Omental fat pad (tissue), 4 donors: ENCODE measurements around the gene STK33. TPM values are rescaled to one million over a fixed set of nuclear protein-coding genes. Genes with fewer than 3 reads are reported as not detected.

Source experiments
- ATAC-seq: fragments of 150-250 bp; one replicate; pipeline ENCODE4 v1.9.1; 2016; ENCODE audit warnings: mild to moderate bottlenecking, moderate library complexity; ENCODE audit not compliant: low FRiP score
- DNase-seq: peaks from one replicate; pipeline ENCODE4 v3.0.0-alpha.2; 2019; ENCODE audit warnings: low spot score
- total RNA-seq, 4 donors: library from RNA; depleted of rRNA; stranded (reverse); fragments of >200 nt; gene quantifications; one replicate each; pipeline ENCODE4 v1.1.0, GENCODE V29; 2016
- TF ChIP-seq, protein P1 (sequence below), 3 donors: fragments of 450-650 bp; IDR thresholded peaks; one replicate each; pipeline ENCODE4 v1.5.1; 2016 to 2017; ENCODE audit warnings: antibody characterized with exemption in 3 of 3, mild to moderate bottlenecking in 3 of 3, moderate library complexity in 2 of 3

Gene STK33
- total RNA-seq, 4 donors from 2014 or later: 0.96 to 3.2 (median 1.9) TPM

DNA sequence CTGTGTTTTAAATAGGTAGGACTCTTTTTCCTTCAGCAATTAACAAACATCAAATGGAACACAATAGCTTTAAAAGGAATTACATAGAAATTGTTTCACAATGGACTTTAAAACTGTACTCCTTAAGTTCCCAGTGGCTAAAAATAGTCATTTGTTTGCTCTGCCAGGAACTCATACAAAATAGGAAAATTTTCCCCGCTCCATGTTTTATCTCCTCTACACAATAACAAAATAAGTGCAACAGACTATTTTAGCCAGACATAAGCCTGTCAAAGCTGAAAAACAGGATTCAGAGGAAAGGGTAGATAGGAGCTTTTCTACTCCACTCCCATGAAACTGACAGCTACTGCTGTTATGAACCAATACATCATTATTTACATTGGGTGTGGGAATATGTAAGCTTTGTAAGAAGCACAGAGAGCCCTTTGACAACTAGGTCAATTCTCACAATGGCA lies 90.1 kb downstream of the STK33 start:
- ATAC-seq: no peak

GRCh38 chr11:8501836-8502235 lies 92.2 kb downstream of the STK33 start:
- DNase-seq (no peak), ATAC-seq (no peak)
- TF ChIP-seq, protein P1, sequence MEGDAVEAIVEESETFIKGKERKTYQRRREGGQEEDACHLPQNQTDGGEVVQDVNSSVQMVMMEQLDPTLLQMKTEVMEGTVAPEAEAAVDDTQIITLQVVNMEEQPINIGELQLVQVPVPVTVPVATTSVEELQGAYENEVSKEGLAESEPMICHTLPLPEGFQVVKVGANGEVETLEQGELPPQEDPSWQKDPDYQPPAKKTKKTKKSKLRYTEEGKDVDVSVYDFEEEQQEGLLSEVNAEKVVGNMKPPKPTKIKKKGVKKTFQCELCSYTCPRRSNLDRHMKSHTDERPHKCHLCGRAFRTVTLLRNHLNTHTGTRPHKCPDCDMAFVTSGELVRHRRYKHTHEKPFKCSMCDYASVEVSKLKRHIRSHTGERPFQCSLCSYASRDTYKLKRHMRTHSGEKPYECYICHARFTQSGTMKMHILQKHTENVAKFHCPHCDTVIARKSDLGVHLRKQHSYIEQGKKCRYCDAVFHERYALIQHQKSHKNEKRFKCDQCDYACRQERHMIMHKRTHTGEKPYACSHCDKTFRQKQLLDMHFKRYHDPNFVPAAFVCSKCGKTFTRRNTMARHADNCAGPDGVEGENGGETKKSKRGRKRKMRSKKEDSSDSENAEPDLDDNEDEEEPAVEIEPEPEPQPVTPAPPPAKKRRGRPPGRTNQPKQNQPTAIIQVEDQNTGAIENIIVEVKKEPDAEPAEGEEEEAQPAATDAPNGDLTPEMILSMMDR (IDR thresholded peaks at IDR 0.05): no peak

More for the DNA sequence above, 90.1 kb downstream of the STK33 start:
- TF ChIP-seq, protein P1 (IDR thresholded peaks at IDR 0.05): no peak
- DNase-seq: no peak

DNA sequence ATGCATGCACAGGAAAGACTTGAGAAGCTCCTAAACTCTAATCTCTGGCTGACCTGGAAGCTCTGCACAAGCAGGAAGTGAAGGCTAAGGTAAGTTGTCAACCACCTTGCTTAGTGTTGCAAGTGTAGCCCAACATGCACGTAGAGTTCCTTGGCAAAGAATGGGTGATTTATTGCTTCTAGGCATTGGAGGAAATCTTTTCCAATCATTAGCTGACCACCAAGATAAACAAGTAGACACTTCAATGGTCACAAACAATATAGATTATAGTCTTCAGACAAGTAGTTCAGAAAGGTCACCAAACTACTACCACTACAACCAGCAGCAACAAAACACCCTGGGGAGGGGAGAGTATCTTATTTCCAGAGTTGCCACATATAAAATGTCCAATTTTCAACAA lies 105.6 kb downstream of the STK33 start:
- ATAC-seq (no peak), DNase-seq (no peak)
- TF ChIP-seq, protein P1 (IDR thresholded peaks at IDR 0.05): no peak

GRCh38 chr11:8487261-8487660 lies 106.8 kb downstream of the STK33 start:
- TF ChIP-seq, protein P1 (IDR thresholded peaks at IDR 0.05): no peak
- no peak for ATAC-seq
- DNase-seq: no peak

DNA sequence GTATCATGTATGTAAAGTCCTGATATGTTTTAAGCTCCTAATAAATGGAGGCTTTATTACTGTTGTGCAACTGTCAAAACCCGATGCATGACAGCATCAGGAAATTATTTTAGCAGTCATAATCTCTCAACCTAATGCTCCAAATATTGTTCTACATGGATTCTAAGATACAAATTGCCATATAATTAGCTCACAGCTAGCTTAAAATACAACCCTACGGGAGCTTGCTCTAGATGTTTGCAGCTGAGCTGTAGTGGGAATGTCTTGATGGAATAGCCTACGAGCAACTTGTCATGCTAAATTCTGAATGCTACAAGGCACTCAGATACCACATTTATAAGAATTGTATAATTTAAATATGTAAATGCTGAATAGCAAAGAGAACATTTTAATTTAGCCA lies 109.8 kb downstream of the STK33 start:
- no peak for DNase-seq
- ATAC-seq: no peak
- TF ChIP-seq, protein P1 (IDR thresholded peaks at IDR 0.05): no peak

DNA sequence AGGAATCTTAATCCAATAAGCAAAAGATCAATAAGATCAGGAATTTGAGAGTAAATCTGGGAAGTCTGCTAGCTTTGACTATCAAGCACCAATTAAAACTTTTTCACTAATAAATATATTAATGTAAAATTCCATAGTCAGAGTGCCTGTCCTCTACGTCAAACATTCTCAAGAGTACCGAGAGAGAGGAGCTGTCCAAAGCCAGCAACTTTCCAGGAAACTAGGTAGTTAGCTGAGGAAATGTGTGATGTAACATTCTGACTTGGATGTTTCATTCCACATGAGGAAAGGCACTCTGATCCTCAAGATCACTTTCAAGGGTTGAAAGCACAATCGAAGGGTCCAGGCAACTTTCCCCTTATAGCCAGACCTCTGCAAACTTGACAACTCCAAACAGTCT lies 113.2 kb downstream of the STK33 start:
- DNase-seq (no peak), ATAC-seq (no peak)
- TF ChIP-seq, protein P1 (IDR thresholded peaks at IDR 0.05): no peak

GRCh38 chr11:8477680-8478079 lies 116.3 kb downstream of the STK33 start:
- no peak for DNase-seq
- no peak for ATAC-seq
- TF ChIP-seq, protein P1 (IDR thresholded peaks at IDR 0.05): no peak
